ENCODE results near the gene ALPL.

Gene ALPL

DNA sequence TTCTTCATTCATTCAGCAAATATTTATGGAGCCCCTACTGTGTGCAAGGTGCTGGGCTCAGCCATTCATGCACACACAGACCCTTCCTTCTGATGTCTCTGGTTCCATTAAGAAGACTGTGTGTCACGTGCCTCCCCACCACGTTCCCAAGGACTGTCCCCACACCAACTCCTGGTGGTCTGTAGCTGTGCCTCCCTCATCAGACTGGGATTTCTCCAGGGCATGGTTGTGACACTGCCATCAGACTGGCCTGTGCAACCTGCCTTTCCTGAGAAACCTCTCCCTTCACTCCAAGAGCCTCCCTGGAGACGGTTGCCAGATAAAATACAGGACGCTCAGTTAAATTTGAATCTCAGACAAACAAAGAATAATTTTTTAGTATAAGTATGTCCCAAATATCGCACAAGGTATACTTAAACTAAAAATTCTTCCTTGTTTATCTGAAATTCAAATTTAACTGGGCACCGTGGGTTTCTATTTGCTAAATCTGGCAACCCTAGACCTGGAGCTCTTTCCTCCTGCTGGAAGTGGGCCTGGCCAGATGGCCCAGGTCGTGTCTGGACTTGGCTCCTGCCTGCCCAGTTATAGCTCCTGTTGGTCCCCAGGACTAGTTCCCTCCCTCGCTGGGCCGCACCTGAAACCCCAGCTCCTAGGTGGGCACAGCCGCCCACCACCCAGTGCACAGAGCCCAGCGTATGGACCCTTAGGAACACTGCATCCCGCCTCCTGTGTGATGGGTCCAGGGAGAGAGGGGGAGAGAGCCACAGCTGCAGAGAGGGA is 83.1 kb downstream of the ALPL start:
- Histone ChIP-seq H3K4me1 (ENCODE audit: control insufficient read depth, insufficient read depth, low read length, poor library complexity, severe bottlenecking) (peaks cover 6% of the 10 kb centered on the region), H3K9me3 (ENCODE audit: control insufficient read depth, low read length) (no peaks in the 10 kb centered on the region), H3K27ac (ENCODE audit: low read depth, low read length, severe bottlenecking) (no peak overlapping the region), H3K4me3 (ENCODE audit: extremely low read depth, insufficient read depth, low read length, poor library complexity, severe bottlenecking) (no peak overlapping the region), H3K36me3 (ENCODE audit: control insufficient read depth, insufficient read depth, low read length) (no peaks in the 10 kb centered on the region)
- WGBS, 2 experiments (ENCODE audit: insufficient coverage in 2 of 2): 82 to 88% methylated on average over 9 to 10 of the region's 12 CpGs

DNA sequence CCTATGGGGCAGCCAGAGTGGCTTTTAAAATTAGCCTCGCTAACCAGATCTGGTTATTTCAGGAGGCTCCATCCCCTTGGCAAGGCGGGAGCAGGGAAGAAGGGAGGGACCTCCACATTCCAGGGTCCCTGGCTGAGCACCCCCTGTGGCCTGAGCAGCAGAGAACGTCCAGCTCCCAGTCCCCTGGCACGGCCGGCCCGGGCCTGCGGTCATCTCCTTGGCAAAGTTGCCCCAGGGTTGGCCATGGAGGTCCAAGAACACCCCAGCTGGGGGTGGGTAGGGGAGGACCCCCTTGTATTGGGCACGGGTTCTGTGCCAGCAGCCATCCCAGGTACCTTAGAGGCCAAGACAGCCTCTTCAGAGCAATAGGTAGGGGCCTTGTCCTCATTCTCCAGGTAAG is 84.0 kb downstream of the ALPL start:
- Histone ChIP-seq H3K4me3 (ENCODE audit: extremely low read depth, insufficient read depth, low read length, poor library complexity, severe bottlenecking) (no peak overlapping the region), H3K27ac (ENCODE audit: low read depth, low read length, severe bottlenecking) (no peak overlapping the region), H3K4me1 (ENCODE audit: control insufficient read depth, insufficient read depth, low read length, poor library complexity, severe bottlenecking) (peaks cover 3% of the 10 kb centered on the region), H3K9me3 (ENCODE audit: control insufficient read depth, low read length) (no peaks in the 10 kb centered on the region), H3K36me3 (ENCODE audit: control insufficient read depth, insufficient read depth, low read length) (no peaks in the 10 kb centered on the region)
- 78 to 88% methylated on average over 7 to 8 of the region's 8 CpGs for whole genome bisulfite sequencing, 2 experiments (ENCODE audit: insufficient coverage in 2 of 2)

DNA sequence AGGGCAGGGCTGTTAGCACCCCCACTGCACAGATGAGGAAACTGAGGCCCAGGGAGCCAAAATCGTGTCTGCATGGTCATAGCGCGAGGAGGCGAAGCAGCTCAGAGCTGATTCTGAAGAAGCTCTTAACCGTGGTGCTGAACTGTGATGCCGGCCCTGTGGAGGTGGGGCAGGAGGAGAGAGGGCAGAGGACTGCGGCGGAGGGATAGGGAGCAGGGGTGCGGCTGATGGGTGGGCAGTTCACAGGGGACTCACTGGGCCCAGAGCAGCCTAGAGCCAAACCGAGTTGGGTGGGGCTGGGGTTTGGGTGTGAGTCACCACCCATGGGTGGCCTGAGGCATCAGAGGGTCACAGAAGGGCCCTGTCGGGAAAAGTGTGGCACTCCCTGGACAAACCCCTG is 85.3 kb downstream of the ALPL start:
- Histone ChIP-seq H3K36me3 (ENCODE audit: control insufficient read depth, insufficient read depth, low read length) (no peaks in the 10 kb centered on the region), H3K9me3 (ENCODE audit: control insufficient read depth, low read length) (no peaks in the 10 kb centered on the region), H3K4me3 (ENCODE audit: extremely low read depth, insufficient read depth, low read length, poor library complexity, severe bottlenecking) (no peak overlapping the region), H3K27ac (ENCODE audit: low read depth, low read length, severe bottlenecking) (no peak overlapping the region), H3K4me1 (ENCODE audit: control insufficient read depth, insufficient read depth, low read length, poor library complexity, severe bottlenecking) (peaks cover 3% of the 10 kb centered on the region)
- WGBS, 2 experiments (ENCODE audit: insufficient coverage in 2 of 2): 63 to 66% methylated on average over 9 to 10 of the region's 11 CpGs

DNA sequence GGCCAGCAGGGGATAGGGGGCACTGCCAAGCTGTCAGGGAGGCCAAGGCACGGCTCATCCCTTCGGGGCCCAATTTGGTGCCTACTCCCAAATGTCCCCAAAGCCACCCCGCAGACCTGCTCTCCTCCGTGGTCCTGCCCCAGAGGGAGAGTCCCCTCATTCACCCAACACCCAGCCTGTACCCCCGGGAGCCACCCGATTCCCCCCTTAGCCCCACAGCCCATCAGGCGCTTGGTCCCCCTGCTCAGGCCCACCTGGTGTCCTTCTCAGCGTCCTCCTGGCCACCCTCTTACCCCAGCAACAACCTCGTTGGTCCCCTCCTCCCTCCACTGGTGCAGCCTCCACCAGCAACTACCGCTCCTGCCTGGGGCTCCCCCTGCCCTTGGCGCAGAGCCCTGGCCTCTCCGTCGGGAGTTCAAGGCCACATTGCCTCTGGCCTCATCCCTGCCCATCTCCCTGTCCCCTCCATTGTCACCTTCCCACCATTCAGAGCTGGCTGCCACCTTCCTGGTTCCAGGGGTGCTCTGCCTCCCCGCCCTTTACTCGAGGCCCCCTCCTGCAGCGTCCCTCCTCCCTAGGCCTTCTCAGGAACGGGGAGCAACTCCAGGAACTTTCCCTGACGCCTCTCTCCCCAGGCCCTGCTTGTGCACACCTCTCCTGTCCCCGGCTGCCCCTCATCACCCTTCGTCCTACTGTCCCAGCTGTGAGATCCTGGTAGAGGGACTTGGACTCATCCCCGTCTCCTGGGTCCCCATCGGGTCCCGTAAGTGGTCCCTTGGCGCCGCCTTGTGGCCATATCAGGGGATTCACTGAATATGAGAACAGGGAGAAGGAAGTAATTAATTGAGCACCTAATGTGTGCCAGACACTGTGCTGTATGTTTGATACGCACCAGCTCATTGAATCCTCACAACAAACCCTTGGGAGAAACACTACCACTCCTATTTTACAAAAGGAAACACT is 86.0 kb downstream of the ALPL start:
- peaks cover 2% of the 10 kb centered on the region for H3K4me1 ChIP-seq (ENCODE audit: control insufficient read depth, insufficient read depth, low read length, poor library complexity, severe bottlenecking)
- H3K9me3 ChIP-seq (ENCODE audit: control insufficient read depth, low read length): no peaks in the 10 kb centered on the region
- H3K4me3 ChIP-seq (ENCODE audit: extremely low read depth, insufficient read depth, low read length, poor library complexity, severe bottlenecking): no peak overlapping the region
- no peaks in the 10 kb centered on the region for H3K36me3 ChIP-seq (ENCODE audit: control insufficient read depth, insufficient read depth, low read length)
- no peak overlapping the region for H3K27ac ChIP-seq (ENCODE audit: low read depth, low read length, severe bottlenecking)
- 69 to 77% methylated on average over 11 to 20 of the region's 26 CpGs for WGBS, 2 experiments (ENCODE audit: insufficient coverage in 2 of 2)

DNA sequence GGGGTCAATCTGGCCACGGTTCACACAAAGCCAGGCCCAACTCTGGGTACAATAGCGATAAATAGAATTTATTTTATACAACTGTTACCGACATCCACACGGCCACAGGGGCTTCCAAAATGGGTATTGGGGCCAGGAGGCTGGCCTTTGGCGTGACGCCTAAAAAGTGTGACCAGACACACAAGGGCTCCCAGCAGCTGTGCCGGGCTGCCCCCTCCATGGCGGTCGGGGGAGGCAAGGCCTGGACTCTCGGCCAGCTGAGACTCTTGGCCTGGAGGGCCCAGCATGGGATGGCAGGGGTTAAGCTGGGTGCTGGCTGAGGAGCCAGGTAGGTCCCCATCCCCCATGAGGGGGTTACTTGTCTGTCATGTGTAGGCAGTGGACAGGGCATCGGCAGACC is 87.0 kb downstream of the ALPL start:
- no peak overlapping the region for H3K4me3 ChIP-seq (ENCODE audit: extremely low read depth, insufficient read depth, low read length, poor library complexity, severe bottlenecking)
- H3K9me3 ChIP-seq (ENCODE audit: control insufficient read depth, low read length): no peaks in the 10 kb centered on the region
- 88 to 91% methylated on average over 8 to 9 of the region's 11 CpGs for WGBS, 2 experiments (ENCODE audit: insufficient coverage in 2 of 2)
- no peak overlapping the region for H3K27ac ChIP-seq (ENCODE audit: low read depth, low read length, severe bottlenecking)
- no peaks in the 10 kb centered on the region for H3K36me3 ChIP-seq (ENCODE audit: control insufficient read depth, insufficient read depth, low read length)
- no peaks in the 10 kb centered on the region for H3K4me1 ChIP-seq (ENCODE audit: control insufficient read depth, insufficient read depth, low read length, poor library complexity, severe bottlenecking)

DNA sequence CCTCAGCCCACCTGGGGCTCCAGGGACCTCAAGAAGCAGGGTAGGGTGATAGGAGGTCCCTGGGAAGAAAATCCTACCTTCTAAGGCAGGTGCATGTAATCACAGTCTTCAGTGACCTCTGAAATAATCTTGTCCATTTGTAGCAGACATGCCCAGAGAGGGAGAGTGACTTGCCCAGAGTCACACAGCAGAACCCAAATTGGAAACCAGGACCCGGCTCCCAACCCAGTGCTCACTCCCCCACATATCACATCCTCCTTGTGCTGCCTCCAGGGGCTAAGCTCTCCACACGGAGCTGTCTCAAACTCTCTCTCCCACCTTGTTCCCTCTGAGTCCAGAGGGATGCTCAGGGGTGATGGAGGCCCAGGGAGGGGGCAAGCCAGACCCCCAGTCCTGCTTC is 87.4 kb downstream of the ALPL start:
- H3K36me3 ChIP-seq (ENCODE audit: control insufficient read depth, insufficient read depth, low read length): no peaks in the 10 kb centered on the region
- H3K27ac ChIP-seq (ENCODE audit: low read depth, low read length, severe bottlenecking): no peak overlapping the region
- H3K4me1 ChIP-seq (ENCODE audit: control insufficient read depth, insufficient read depth, low read length, poor library complexity, severe bottlenecking): no peaks in the 10 kb centered on the region
- no peaks in the 10 kb centered on the region for H3K9me3 ChIP-seq (ENCODE audit: control insufficient read depth, low read length)
- no peak overlapping the region for H3K4me3 ChIP-seq (ENCODE audit: extremely low read depth, insufficient read depth, low read length, poor library complexity, severe bottlenecking)
- WGBS, 2 experiments (ENCODE audit: insufficient coverage in 2 of 2): 94% methylated on average over 2 of the region's 2 CpGs; no CpG with 5 or more reads in 1 of the 2 experiments

DNA sequence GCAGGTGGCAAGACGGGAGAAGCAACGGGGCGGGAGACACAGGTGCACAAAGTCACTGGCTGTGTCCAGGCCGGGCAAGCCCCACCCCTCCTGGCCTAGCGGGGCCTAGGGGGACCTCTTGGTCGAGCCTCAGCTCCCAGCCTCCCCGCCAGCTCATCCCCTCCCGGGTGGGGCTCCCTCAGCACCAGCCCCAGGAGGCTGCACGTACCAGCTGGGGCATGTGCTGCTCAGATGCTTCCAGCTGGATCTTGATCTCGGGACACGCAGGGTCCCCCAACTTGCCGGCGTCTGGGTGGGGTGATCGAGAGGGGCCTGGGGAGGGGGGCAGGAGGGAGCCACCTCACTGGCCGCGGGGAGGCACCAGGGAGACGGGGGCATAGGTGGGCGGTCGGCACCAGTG is 88.5 kb downstream of the ALPL start:
- Histone ChIP-seq H3K9me3 (ENCODE audit: control insufficient read depth, low read length) (no peaks in the 10 kb centered on the region), H3K36me3 (ENCODE audit: control insufficient read depth, insufficient read depth, low read length) (no peaks in the 10 kb centered on the region), H3K4me1 (ENCODE audit: control insufficient read depth, insufficient read depth, low read length, poor library complexity, severe bottlenecking) (no peaks in the 10 kb centered on the region), H3K4me3 (ENCODE audit: extremely low read depth, insufficient read depth, low read length, poor library complexity, severe bottlenecking) (no peak overlapping the region), H3K27ac (ENCODE audit: low read depth, low read length, severe bottlenecking) (no peak overlapping the region)
- WGBS, 2 experiments (ENCODE audit: insufficient coverage in 2 of 2): 90 to 96% methylated on average over 13 to 17 of the region's 19 CpGs

DNA sequence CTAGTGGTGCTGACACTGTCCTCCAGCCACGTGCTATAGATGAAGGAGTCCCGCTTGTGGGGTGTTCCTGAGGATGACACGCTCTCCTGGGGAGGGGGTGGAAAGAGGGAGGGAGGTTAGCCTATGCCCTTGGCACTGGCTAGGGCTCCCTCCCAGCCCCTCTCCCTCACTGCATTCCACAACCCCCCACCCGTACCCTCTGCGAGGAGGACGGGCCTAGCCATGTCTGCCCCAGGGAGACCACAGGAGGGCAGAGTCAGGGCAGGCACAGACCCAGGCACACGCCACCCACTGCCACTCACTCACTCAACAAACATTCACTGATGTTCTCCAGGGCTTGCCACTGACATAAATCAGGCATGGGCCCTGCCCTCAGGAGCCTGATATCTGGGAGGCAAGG is 89.2 kb downstream of the ALPL start:
- no peaks in the 10 kb centered on the region for H3K9me3 ChIP-seq (ENCODE audit: control insufficient read depth, low read length)
- H3K4me3 ChIP-seq (ENCODE audit: extremely low read depth, insufficient read depth, low read length, poor library complexity, severe bottlenecking): no peak overlapping the region
- no peaks in the 10 kb centered on the region for H3K4me1 ChIP-seq (ENCODE audit: control insufficient read depth, insufficient read depth, low read length, poor library complexity, severe bottlenecking)
- H3K27ac ChIP-seq (ENCODE audit: low read depth, low read length, severe bottlenecking): no peak overlapping the region
- no peaks in the 10 kb centered on the region for H3K36me3 ChIP-seq (ENCODE audit: control insufficient read depth, insufficient read depth, low read length)
- WGBS, 2 experiments (ENCODE audit: insufficient coverage in 2 of 2): 86% methylated on average over 1 of the region's 7 CpGs; no CpG with 5 or more reads in 1 of the 2 experiments

DNA sequence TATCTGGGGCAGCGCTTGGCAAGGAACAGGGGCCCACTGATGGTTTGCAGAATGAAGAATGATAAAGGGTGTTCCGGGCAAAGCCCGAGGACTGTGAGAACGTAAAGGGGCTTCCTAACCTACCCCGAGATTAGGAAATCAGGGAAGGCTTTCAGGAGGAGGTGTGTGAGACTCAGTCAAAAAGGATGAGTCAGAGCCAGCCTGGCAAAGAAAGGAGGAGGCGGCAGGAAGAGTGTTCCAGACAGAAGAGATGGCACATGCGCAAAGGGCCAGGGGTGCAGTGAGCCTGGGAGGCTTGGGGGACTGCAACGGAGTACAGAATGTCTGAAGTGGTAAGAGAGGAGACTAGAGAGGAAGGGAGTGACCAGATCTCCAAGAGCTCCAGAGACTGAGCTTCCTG is 89.7 kb downstream of the ALPL start:
- whole genome bisulfite sequencing, 2 experiments (ENCODE audit: insufficient coverage in 2 of 2): 72 to 81% methylated on average over 5 to 8 of the region's 8 CpGs
- no peaks in the 10 kb centered on the region for H3K36me3 ChIP-seq (ENCODE audit: control insufficient read depth, insufficient read depth, low read length)
- no peaks in the 10 kb centered on the region for H3K9me3 ChIP-seq (ENCODE audit: control insufficient read depth, low read length)
- no peak overlapping the region for H3K4me3 ChIP-seq (ENCODE audit: extremely low read depth, insufficient read depth, low read length, poor library complexity, severe bottlenecking)
- no peaks in the 10 kb centered on the region for H3K4me1 ChIP-seq (ENCODE audit: control insufficient read depth, insufficient read depth, low read length, poor library complexity, severe bottlenecking)
- H3K27ac ChIP-seq (ENCODE audit: low read depth, low read length, severe bottlenecking): no peak overlapping the region

DNA sequence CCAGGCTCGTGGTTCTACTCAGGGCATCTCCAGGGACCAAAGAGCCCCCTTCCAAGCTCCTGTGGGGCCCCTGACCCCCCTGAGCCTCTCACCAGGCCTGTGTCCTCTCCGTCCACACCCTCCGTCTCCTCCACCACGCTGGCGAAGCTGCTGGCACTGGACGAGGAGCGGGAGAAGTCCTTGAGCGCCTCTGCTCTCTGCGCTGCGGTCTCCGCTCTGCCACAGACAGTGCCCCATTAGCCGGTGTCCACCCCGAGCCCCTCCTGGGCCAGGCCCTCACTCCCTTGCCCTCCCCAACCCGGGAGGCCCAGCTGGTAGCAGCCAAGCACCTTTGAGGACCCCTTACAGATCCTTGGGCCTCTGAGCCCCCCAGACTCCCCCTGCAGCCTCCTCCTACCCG is 90.2 kb downstream of the ALPL start:
- no peaks in the 10 kb centered on the region for H3K36me3 ChIP-seq (ENCODE audit: control insufficient read depth, insufficient read depth, low read length)
- WGBS, 2 experiments (ENCODE audit: insufficient coverage in 2 of 2): 92 to 93% methylated on average over 12 to 15 of the region's 15 CpGs
- H3K27ac ChIP-seq (ENCODE audit: low read depth, low read length, severe bottlenecking): no peak overlapping the region
- no peaks in the 10 kb centered on the region for H3K9me3 ChIP-seq (ENCODE audit: control insufficient read depth, low read length)
- no peak overlapping the region for H3K4me3 ChIP-seq (ENCODE audit: extremely low read depth, insufficient read depth, low read length, poor library complexity, severe bottlenecking)
- H3K4me1 ChIP-seq (ENCODE audit: control insufficient read depth, insufficient read depth, low read length, poor library complexity, severe bottlenecking): no peaks in the 10 kb centered on the region

All from mesodermal cell (in vitro differentiated cells).